A673 (cell line): ENCODE measurements around the gene CES3.

Experiments
- EZH2 ChIP-seq: fragments of 200-600 bp; sonication (generic); IDR thresholded peaks from 2 replicates; pipeline ENCODE4 v1.6.1; 2017; ENCODE audit warnings: borderline replicate concordance, low read depth, mild to moderate bottlenecking, mixed read lengths, antibody characterized with exemption, low read length; ENCODE audit not compliant: poor library complexity, severe bottlenecking
- TF ChIP-seq, protein P1 (sequence below): fragments of 300-800, 200-600 bp; sonication (generic); conservative IDR thresholded peaks from 2 replicates; pipeline ENCODE4 v1.5.1; 2017; ENCODE audit warnings: low read depth, mild to moderate bottlenecking, antibody characterized with exemption, low read length, moderate library complexity, mixed read lengths

DNA sequence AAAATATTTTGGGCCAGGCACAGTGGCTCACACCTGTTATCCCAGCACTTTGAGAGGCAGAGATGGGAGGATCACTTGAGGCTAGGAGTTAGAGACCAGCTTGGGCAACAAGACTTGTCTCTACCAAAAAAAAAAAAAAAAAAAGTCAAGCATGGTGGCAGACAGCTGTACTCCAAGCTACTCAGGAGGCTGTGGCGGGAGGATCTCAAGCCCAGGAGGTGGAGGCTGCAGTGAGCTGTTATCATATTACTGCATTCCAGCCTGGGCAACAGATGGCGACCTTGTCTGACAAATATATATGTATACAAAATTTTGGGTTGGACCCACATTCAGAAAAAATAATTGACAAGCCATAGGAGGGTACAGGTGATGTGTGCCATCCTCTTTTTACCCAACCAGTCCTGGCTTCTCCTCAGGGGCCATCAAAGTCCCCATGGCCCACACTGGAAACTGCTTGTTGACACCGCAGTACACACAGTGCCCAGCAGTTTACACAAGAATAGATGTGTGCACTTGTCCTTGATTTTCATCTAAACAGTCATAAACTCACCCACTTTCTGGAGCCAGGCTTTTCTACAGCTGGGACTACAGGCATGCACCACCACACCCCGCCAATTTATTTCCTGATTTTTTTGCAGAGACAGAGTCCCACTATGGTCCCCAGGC is 24.0 kb upstream of the CES3 start:
- TF ChIP-seq, protein P1, sequence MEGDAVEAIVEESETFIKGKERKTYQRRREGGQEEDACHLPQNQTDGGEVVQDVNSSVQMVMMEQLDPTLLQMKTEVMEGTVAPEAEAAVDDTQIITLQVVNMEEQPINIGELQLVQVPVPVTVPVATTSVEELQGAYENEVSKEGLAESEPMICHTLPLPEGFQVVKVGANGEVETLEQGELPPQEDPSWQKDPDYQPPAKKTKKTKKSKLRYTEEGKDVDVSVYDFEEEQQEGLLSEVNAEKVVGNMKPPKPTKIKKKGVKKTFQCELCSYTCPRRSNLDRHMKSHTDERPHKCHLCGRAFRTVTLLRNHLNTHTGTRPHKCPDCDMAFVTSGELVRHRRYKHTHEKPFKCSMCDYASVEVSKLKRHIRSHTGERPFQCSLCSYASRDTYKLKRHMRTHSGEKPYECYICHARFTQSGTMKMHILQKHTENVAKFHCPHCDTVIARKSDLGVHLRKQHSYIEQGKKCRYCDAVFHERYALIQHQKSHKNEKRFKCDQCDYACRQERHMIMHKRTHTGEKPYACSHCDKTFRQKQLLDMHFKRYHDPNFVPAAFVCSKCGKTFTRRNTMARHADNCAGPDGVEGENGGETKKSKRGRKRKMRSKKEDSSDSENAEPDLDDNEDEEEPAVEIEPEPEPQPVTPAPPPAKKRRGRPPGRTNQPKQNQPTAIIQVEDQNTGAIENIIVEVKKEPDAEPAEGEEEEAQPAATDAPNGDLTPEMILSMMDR, result no peak
- TF ChIP-seq EZH2, result no peak
